Glutamatergic neuron (in vitro differentiated cells): Measurements from ENCODE around the gene PSD4. TPM values are rescaled to one million over a fixed set of nuclear protein-coding genes. Genes with fewer than 3 reads are reported as not detected.
"Not testable (repeated sequence)": the region's sequence is repeated elsewhere in the genome, so short reads cannot be mapped to it uniquely, and the experiment has no call there.

Experiments used
- DNase-seq: peaks from one replicate; pipeline ENCODE4 v3.0.0; 2022
- H3K27ac Mint-ChIP-seq: one replicate; pipeline ENCODE4 v1.8.0; 2020; ENCODE audit warnings: mild to moderate bottlenecking, mixed read lengths, inconsistent platforms; ENCODE audit not compliant: unreplicated experiment
- H3K27me3 Mint-ChIP-seq: one replicate; pipeline ENCODE4 v1.8.0; 2020; ENCODE audit warnings: mild to moderate bottlenecking, moderate library complexity, mixed read lengths, inconsistent platforms; ENCODE audit not compliant: unreplicated experiment
- H3K36me3 Mint-ChIP-seq: one replicate; pipeline ENCODE4 v1.8.0; 2020; ENCODE audit warnings: mild to moderate bottlenecking, mixed read lengths, inconsistent platforms; ENCODE audit not compliant: unreplicated experiment
- H3K4me1 Mint-ChIP-seq: one replicate; pipeline ENCODE4 v1.8.0; 2020; ENCODE audit warnings: mild to moderate bottlenecking, low read depth, mixed read lengths, inconsistent platforms; ENCODE audit not compliant: unreplicated experiment
- H3K4me3 Mint-ChIP-seq: one replicate; pipeline ENCODE4 v1.8.0; 2020; ENCODE audit warnings: mild to moderate bottlenecking, mixed read lengths, inconsistent platforms; ENCODE audit not compliant: unreplicated experiment
- H3K9me3 Mint-ChIP-seq: one replicate; pipeline ENCODE4 v1.8.0; 2020; ENCODE audit warnings: mild to moderate bottlenecking, moderate library complexity, mixed read lengths, inconsistent platforms; ENCODE audit not compliant: unreplicated experiment
- CTCF ChIP-seq: fragments of 200-600 bp; sonication (generic); IDR thresholded peaks from one replicate; pipeline ENCODE4 v1.5.0; 2021; ENCODE audit not compliant: partially characterized antibody, unreplicated experiment
- total RNA-seq: library from RNA; stranded (reverse); fragmentation: NEBNext Ultra II Directional; extraction: Animal tissue kit (Norgen Biotek cat#: 25700); gene quantifications from one replicate; pipeline ENCODE4 v1.2.1, GENCODE V29; 2021; ENCODE audit not compliant: unreplicated experiment

Gene PSD4
- total RNA-seq, 1 donor from 2014 or later, result 1.2 TPM

GRCh38 chr2:113234721-113235346 is 61.1 kb downstream of the PSD4 start:
- no peak for TF ChIP-seq CTCF
- Mint-ChIP-seq H3K27ac (no peak overlapping the region), H3K9me3 (peaks cover 2% of the 10 kb centered on the region), H3K36me3 (peaks cover 4% of the 10 kb centered on the region), H3K27me3 (no peaks in the 10 kb centered on the region), H3K4me1 (no peaks in the 10 kb centered on the region), H3K4me3 (peak overlapping the region; percentile 91)
- no peak for DNase-seq

GRCh38 chr2:113235347-113236226 is 61.8 kb downstream of the PSD4 start:
- not testable (repeated sequence) for H3K36me3 Mint-ChIP-seq, H3K27me3 Mint-ChIP-seq, H3K4me1 Mint-ChIP-seq, H3K9me3 Mint-ChIP-seq
- peak overlapping the region; percentile 82 for H3K27ac Mint-ChIP-seq
- peak overlapping the region; percentile 91 for H3K4me3 Mint-ChIP-seq
- DNase-seq, result peak; percentile 39

- H3K4me1 Mint-ChIP-seq, result no peaks in the 10 kb centered on the region
- DNase-seq, result no peak
- peaks cover 3% of the 10 kb centered on the region for H3K27me3 Mint-ChIP-seq
- TF ChIP-seq CTCF, result no peak
- peak overlapping the region; percentile 28 for H3K4me3 Mint-ChIP-seq
- H3K27ac Mint-ChIP-seq, result no peak overlapping the region
- peaks cover 4% of the 10 kb centered on the region for H3K36me3 Mint-ChIP-seq
- peaks cover 5% of the 10 kb centered on the region for H3K9me3 Mint-ChIP-seq
These were observed 62.8 kb downstream of the PSD4 start for GRCh38 chr2:113236367-113237159.

GRCh38 chr2:113237604-113238160 is 63.9 kb downstream of the PSD4 start:
- peaks cover 3% of the 10 kb centered on the region for H3K27me3 Mint-ChIP-seq
- H3K27ac Mint-ChIP-seq, result no peak overlapping the region
- H3K36me3 Mint-ChIP-seq, result peaks cover 8% of the 10 kb centered on the region
- no peaks in the 10 kb centered on the region for H3K4me1 Mint-ChIP-seq
- no peak for DNase-seq
- no peak overlapping the region for H3K4me3 Mint-ChIP-seq
- H3K9me3 Mint-ChIP-seq, result peaks cover 5% of the 10 kb centered on the region
- TF ChIP-seq CTCF, result no peak
